Retina (tissue), 1 donor: ENCODE data around the gene CKAP4.
A peak's percentile ranks its signal among the peaks of the same experiment; 100 is the strongest.

Source experiments
- DNase-seq: peaks from one replicate; pipeline ENCODE4 v3.0.0-alpha.2; 2016

CKAP4 gene

DNA sequence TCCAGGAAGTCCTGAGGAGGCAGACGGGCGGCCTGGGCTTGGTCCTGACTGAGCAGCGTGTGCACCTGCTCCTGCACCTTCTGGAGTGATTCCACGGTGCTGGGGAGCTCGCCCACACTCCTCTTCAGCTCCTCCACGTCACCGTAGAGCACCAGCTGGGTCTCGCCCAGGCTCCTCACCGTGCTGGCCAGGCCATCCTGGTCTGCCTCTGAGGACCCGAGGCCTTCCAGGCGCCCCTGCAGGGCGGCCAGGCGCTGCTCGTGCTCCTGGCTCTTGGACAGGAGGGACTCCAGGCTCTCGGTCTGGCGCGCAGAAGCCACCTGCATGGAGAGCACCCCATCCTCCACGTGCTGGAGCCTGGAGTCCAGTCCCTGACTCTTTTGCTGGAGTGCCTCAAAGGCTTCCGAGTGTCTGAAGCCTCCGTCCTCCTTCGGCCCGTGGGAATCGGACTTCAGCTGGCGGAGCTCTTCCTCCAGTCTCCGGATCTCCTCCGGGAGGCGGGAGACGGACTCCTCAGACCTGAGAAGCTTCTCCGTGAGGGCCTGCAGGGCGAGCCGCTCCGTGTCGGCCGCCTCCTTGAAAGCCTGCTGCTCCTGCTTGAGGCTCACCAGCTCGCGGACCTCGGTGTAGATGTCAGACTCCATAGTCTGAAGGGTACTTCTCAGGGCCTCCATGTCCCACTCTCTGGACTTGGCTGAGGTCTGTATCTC is 8.4 kb downstream of the CKAP4 start:
- no peak for DNase-seq

DNA sequence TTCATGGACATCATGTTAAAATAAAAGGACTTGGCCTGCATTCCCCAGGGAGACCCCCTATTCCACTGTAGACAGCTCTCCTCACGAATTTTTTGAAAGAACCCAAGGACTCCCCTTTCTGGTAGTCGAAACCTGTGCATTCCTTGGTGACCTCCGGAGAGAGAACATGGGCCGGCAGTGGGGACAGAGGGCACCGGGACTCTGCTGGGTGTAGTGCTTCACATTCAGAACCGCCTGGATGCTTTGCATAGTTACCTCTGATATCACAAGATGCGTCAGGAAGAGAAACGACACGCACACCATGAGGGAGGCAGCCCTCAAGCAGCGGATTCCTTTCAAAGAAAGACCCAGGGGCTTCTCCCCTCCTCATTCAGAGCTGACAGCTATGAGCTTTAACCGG is 9.7 kb downstream of the CKAP4 start:
- DNase-seq, result no peak

DNA sequence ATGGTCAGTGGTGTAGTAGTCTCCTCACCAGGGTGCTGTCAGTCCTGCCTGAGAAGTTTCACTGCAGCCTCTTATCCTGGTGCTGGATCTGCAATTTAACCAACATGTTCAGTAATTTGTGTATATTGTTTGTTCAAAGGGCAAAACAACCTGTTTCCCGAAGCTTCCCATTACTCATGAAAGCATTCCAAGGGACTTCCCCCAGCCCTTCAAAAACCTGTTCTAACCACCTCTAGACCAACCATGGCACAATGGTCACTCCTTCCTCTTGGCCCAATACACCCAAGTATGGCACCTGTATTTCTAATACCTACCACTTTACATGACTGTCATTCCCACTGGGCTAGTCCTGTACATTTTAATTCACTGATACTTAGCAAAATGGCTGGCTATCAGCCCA is 12.1 kb downstream of the CKAP4 start:
- DNase-seq, result no peak

DNA sequence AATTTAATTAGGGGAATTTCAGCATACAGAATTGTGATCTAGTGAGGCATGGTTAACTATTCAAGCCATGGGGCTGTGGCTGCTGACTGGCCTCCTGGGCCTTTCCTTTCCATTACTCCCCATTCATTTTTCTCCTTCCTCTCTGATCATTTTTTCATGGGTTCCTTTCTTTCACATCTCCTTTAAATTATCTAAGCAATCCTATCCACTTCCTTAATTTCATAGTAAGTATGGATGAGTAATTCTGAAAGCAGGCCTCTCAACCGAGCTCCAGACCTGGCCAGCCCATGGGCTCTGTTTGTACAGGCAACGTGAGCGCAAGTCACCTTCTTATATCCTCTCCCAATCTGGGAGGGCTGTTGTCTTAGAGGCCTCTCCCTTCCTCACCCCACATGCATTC is 13.4 kb downstream of the CKAP4 start:
- no peak for DNase-seq

DNA sequence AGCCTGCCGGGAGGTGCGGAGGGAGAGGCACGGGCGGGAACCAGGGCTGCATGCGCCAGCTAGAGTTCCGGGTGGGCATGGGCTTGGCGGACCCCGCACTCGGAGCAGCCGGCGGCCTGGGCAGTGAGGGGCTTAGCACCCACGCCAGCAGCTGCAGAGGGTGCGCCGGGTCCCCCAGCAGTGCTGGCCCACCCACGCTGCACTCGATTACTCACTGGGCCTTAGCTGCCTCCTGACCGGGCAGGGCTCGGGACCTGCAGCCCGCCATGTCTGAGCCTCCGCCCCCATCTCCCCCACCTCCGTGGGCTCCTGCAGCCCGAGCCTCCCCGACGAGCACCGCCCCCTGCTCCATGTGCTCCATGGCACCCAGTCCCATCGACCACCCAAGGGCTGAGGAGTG is 14.8 kb downstream of the CKAP4 start:
- no peak for DNase-seq

DNA sequence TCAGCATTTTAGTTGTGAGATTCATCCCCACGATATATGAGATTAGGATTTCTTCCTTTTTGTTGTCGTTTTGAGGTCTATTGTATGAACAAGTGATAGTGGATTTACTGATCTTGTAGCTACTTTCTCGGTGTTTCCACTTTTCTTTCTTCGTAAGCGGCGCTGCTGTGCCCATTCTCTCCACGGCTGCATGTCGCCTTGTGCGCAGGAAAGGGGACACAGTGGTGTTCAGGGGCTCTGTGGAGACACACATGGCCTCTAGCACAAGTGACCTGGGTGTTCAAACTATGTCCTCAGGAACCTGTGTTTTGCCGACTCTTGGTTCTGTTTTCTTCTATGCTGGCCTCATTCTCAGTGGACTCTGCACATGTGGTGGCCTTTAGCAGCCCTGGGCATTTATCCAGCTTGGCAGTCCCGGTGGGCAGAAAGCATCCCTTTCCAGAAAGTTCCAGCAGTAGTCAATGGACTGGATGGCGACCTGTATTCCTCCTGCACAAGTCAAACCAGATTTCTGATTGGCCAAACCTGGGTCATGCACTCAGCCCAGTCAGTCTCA is 18.7 kb downstream of the CKAP4 start:
- no peak for DNase-seq

DNA sequence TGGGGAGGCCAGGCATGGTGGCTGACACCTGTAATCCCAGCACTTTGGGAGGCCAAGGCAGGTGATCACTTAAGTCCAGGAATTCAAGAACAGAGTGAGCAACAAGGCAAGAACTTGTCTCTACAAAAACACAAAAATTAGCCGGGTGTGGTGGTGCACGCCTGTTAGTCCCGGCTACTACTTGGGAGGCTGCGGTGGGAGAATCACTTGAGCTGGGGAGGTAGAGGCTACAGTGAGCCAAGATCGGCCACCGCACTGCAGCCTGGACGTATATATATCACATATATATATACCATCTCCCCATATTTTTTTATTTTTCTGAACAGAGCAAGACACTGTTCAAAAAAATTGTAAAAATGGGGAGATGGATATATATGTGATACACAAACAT is 19.5 kb downstream of the CKAP4 start:
- DNase-seq, result no peak

DNA sequence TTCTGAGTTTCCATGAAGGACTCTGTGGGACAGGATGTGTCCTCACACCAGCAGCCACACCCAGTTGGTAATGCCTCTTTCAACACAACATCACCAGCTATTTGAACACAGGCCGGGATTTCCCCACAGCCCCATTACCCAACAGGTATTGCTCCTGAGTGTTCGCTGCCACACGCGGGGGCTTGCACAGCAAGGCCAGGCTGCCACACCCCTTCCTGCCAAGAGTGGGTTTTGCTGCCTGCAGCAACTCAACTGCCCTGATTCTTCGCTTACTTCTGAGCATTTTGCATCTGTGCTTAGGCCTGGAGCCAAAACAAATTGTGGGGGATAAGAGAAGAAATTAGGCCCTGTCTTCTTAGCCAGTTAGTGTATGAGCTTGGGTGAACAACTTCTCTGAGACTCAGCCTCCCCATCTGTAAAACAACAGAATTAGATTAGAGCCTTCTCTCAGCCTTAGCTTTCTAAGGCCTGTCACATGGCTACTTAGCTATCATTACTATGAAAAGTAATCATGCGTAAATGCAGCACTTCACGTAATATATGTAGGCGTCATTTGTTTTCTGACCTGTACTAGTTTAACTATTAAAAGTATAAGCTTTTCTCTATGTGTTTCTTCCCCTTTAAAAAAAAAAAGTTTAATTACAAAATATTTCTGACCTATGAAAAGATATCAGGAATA is 20.0 kb downstream of the CKAP4 start:
- no peak for DNase-seq

DNA sequence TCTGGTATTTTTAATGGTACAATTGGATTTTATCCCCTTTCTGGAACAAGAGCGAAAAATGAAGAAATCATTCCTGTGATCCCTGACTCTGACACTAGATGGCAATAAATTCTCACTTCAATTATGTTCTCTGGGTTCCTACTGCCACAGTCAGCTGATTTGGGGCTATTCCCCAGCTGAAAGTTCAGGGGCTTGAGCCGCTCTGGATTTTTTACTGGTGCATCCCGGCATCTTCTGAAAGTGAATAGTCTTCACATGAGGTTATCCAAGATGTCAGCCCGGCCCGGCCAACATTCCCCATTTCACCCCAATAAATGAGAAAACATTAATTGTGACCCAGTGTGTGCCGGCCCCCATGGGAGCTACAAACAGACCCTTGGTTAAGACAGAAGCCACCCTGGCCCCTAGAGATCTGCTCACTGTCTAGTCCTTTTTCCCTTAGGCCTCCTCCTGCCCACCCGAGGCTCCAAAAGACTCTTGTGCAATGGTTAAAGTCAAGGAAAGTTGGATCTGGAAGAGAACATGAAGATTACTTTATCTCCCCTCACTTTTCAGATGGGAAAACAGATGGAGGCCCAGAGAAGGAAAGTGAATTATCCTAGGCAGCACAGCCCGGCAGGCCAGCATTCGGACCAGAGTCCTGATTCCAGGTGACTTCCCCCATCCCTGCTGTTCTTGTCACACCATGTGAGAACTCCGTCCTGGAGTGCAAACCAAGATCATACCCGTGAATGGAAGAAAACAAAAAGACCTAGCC is 20.8 kb downstream of the CKAP4 start:
- DNase-seq, result peak; percentile 66

DNA sequence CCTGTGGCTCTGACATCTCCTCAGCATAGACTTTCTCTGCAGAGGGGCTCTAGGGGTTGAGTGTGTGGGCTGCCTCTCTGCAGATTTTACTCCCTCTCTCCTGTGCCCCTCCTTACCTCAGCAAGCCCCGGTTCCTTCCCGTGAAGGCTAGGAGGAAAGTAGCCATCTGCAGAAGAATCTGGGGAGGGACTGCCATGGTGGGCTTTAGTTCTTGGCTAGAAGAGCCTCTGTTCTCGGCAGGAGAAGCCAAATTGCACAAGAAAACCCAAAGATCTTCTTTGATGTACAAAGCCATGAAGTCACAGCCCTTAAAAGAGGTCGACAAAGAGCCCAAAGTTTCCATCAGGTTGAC is 23.5 kb downstream of the CKAP4 start:
- no peak for DNase-seq

DNA sequence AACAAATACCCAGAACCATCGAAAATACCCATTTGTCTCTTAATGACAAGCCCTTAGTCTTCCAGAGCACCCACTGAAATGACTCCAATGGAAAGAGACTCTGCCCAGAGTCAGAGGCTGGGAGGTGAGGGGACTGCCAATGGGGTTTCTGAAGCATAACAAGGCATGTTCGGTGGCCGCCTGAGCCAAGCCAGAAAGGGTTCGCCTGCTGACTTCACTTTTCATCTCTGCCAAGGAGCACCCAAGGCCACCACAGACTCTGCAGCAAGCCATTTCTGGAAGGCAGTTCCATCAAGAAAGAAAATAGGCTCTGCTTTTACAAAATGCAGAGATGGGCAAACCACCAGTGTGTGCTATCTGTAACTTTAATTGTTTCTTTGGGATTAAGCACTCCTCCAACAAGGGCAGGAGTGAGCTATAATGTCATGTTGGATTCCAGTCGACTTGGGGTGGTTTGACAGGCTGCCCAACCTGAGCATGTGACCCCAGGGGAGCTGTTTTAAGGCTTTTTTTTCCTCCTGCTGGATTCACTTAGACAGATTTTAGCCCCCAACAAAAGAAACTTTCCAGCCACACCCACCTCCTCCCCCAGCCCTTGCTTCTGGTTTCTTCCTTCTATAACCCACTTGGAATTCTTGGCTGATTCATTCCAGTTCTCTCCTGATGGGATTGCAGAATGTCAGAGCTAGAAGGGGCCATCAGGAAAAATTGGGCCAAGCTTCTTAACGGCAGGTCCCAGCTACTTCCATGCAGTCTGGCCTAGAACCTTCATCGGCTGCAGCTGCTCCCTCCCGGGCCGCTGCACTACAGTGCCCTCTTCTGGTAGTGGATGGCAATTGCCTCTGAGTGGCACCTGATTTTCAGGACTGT is 24.1 kb downstream of the CKAP4 start:
- peak; percentile 80 for DNase-seq

DNA sequence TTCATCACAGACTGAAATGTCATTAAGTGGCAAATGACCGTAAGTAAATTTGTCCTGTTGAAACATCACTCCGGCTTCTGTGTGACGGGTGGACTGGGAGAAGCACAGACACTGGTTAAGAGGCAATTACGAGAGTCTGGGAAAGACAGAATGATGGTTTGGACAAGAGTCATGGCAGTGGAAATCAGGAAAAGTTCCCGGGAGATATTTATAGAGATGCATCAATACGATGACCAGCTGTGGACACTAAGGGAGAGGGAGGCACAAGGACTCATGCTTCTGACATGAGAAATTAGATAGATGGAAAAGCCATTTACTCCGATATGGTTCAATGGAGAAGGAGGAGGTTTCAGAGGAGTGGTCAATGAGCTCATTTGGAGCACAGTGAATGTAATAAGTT is 27.3 kb downstream of the CKAP4 start:
- peak; percentile 28 for DNase-seq

DNA sequence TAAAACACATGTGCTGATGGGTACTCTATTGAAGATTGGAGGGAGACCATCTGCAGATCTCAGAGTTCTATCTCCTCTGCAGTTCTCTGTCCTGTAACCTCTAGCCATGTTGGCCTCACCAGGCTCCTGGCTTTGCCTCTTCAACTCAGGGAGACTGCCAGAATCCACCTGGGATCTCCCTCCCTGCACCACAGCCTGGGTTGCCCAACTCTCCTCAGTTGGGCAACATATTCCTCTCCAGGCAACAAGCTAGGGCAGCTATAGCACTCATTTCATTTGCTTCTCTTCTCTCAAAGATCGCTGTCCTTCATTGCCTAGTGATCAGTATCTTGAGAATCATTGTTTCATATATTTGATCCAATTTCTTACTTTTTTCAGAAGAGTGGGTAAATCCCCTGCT is 28.8 kb downstream of the CKAP4 start:
- DNase-seq, result no peak

DNA sequence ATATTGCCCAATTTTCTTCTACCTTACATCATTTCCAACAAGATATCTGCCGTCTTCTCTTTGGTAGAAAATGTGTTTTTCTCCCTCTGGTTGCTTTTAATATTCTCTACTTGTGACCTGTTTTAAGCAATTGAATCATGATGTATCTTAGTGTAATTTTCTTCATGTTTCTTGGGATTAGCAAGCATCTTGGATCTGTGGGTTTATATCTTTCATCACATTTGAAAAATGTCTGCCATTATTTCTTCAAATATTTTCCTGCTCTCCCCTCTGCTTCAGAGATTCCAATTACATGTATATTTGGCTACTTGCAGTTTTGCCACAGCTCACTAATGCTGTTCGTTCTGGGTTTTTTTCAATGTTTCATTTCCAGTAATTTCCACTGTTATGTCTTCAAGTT is 30.1 kb downstream of the CKAP4 start:
- no peak for DNase-seq

DNA sequence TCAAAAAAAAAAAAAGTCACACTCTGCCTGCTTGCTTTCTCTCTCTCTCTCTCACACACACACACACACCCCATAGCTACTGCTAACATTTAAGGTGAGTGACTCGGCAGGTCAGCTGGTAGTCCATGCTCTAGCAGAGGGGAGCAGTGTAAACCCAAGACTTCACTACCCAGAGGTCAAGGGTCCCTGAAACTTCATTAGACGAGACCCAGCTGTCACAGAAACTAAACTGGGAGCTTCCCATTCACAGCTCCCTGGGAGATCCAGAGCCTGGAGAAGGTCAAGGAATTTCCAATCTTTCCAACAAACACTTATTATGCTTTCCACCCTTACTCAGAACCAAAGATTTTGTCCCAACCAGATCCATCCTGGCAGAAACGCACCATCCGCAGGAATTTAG is 33.2 kb downstream of the CKAP4 start:
- no peak for DNase-seq

DNA sequence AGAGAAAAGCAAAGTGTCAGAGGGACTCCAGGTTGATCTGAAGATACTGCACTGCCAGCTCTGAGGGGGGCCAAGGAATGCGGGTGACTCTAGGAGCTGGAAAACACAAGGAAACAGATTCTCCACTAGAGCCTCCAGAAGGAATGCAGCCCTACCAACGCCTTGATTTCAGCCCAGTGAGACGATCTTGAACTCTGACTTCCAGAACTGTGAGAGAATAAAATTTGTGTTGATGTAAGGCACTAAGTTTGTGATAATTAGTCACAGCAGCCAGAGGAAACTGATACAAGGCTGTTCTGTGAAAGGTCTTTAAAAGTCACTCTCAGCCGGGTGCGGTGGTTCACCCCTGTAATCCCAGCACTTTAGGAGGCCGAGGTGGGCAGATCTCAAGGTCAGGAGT is 34.2 kb downstream of the CKAP4 start:
- no peak for DNase-seq

DNA sequence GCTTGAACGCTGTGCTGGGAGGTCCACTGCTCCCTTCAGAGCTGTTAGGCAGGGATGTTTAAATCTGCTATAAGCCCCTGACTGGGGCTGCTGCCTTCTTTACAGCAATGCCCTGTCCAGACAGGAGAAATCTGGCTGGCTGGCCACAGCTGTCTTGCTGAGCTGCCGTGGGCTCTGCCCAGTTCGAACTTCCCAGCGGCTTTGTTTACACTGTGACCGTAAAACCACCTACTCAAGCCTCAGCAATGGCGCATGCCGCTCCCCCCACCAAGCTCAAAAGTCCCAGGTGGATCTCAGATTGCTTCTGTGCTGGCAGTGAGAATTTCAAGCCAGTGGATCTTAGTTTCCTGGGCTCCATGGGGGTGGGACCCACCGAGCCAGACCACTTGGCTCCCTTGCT is 35.8 kb downstream of the CKAP4 start:
- no peak for DNase-seq

DNA sequence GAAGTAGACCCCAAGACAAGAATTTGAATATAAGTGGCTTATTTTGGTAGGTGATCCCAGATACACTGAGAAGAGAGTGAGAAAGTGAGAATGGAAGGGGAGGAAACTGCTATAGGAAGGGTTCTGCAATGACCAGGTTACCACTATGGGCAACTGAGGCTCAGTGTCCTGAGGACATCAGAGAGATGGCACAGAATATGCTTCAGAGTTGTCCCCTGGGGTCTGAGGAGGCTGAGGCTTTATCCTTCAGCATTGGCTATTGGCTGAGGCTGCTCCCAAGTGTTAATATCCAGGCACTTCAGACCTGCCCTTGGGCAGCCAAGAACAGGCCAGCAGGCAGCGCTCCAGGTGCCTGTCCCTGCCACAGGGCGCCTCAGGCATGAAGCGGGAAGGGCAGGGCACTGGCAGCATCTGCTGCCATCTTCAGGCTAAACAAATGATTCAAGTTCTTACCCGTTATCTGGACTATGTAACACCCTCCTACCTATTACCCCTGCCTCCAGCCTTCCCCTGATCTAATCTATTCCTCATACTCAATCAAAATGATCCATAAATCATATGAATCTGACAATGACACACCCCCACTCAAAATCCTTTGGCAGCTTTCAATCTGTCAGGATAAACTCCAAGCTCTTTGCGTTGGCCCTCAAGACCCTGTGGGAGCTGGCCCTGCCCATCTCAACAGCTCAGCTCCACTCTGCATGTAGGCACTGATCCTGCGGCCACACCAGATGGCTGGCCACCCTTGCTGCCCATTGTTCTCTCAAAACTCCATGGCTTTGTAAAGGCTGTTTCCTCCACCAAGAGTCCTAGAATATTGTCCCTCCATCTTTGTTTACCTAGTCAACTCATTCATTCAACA is 42.4 kb downstream of the CKAP4 start:
- no peak for DNase-seq

DNA sequence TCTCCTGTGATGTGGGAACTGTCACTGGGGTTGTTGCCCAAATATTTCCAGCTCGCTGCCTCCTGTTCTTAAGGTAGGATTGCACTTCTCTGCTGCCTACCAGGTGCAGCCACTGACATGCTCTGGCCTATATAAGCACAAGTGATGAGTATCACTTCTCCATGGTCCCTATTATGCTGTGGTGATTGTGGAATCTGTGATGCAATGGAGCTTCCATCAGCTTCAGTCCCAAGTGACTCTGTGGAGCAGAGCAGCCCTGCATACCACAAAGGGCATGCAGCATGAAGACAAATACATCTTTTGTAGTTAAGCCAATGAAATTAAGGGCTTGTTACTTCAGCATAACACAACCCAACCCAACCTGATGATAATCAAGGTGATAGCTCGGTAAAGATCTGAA is 43.5 kb downstream of the CKAP4 start:
- no peak for DNase-seq

DNA sequence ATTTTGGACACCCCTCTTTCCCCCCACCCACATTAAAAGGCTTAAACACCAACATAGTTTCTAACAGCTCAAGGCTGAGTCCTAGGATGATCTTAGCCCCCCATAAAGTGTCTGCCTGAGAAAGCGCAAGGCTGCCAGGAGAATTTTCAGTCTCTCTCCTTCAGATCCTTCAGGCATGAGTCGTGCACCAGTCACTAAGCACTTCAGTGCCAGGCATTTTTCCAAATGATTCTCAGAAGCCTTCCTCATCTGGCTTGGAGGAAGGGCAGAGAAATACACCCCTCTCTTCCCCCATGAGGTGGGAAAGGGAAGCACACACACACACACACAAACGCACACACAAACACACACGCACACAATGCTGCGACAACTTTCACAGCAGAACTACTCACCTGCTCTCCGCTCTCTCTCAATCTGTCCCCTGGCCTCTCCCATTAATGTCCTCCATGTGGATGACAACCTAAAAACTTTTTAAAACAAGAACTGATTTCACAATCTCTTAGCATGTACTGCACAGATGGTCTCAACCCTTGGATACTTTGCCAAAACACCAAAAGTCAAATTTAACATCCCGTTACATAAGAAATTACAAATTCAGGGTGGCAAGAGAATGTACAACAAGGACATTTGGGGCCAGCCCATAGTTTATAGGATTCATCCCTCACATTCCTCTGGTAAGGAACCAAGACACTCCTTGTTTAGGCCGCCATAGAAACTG is 49.8 kb downstream of the CKAP4 start:
- no peak for DNase-seq

DNA sequence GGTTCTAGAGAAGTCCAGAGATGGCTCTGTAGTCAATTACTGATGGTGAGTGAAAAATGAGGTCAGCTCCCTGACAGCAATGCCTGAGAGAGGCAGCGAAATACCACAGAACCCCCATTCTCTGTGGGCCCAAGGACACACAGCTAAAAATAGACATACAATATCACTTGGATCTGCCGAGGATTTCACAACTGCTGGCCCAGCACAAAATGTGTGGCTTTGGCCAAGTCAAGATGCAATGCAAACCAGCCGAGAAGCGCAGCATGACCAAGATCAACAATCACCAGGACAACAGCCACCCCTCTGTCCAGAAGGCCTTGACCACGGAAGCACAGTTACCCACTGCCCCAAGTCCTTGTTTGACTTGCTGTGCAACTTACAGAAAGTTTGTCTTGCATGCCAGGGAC is 52.2 kb downstream of the CKAP4 start:
- no peak for DNase-seq
